PC-3 (cell line): ENCODE data around the gene FARS2. TPM values are rescaled to one million over a fixed set of nuclear protein-coding genes. Genes with fewer than 3 reads are reported as not detected.

ENCODE experiments used
- ATAC-seq: fragments of 200-7000 bp; cut with Tn5 transposase; 2 replicates; pipeline ENCODE4 v1.9.1; 2020; ENCODE audit warnings: mild to moderate bottlenecking, moderate library complexity
- BruUV-seq: library from RNA; stranded (reverse); fragments of 400-500 nt; replicated peaks from 2 replicates; lab custom pipeline; 2021; lab: Mats Ljungman, UMichigan
- CTCF ChIA-PET: fragments of 300-600 bp; sonication (Branson Sonifier 250); formaldehyde crosslinking; loops from one replicate; lab custom pipeline; 2022; ENCODE audit warnings: antibody characterized with exemption; lab: Charles Lee
- POLR2A ChIA-PET: fragments of 300-600 bp; sonication (Branson Sonifier 250); formaldehyde crosslinking; loops from one replicate; lab custom pipeline; 2022; ENCODE audit warnings: antibody characterized with exemption; ENCODE audit not compliant: unreplicated experiment; lab: Charles Lee
- DNase-seq: peaks from one replicate; pipeline ENCODE4 v3.0.0-alpha.2; 2015
- H2AFZ ChIP-seq: fragments of 300-600 bp; sonication (generic); 2 replicates; pipeline ENCODE4 v1.6.0; 2016; ENCODE audit warnings: antibody characterized with exemption, low read length
- H3F3A ChIP-seq: fragments of 300-600 bp; sonication (generic); one replicate; pipeline ENCODE4 v1.6.0; 2017; ENCODE audit warnings: antibody characterized with exemption, low read length, control low read depth, mild to moderate bottlenecking; ENCODE audit not compliant: unreplicated experiment
- H3K27ac ChIP-seq: fragments of 300-600 bp; sonication (generic); 2 replicates; pipeline ENCODE4 v1.5.1; 2016; ENCODE audit warnings: mild to moderate bottlenecking, low read length
- H3K27me3 ChIP-seq: fragments of 300-600 bp; sonication (generic); 2 replicates; pipeline ENCODE4 v1.6.1; 2016; ENCODE audit warnings: low read length, mixed read lengths
- H3K36me3 ChIP-seq: fragments of 300-600 bp; sonication (generic); 2 replicates; pipeline ENCODE4 v1.6.1; 2016; ENCODE audit warnings: low read depth, mixed run types, low read length, mixed read lengths
- H3K4me1 ChIP-seq: fragments of 300-600 bp; sonication (generic); 2 replicates; pipeline ENCODE4 v1.5.1; 2016; ENCODE audit warnings: low read length; ENCODE audit not compliant: insufficient read depth
- H3K4me2 ChIP-seq: fragments of 300-600 bp; sonication (generic); 2 replicates; pipeline ENCODE4 v1.6.0; 2016; ENCODE audit warnings: low read length
- H3K4me3 ChIP-seq: fragments of 300-600 bp; sonication (generic); 2 replicates; pipeline ENCODE4 v1.5.1; 2016; ENCODE audit warnings: mild to moderate bottlenecking, low read length, mixed read lengths
- H3K79me2 ChIP-seq: fragments of 300-600 bp; sonication (generic); 2 replicates; pipeline ENCODE4 v1.6.1; 2017; ENCODE audit warnings: low read length, mixed read lengths
- H3K9ac ChIP-seq: fragments of 300-600 bp; sonication (generic); 2 replicates; pipeline ENCODE4 v1.6.0; 2016; ENCODE audit warnings: mild to moderate bottlenecking, low read length
- H3K9me2 ChIP-seq: fragments of 300-600 bp; sonication (generic); replicated peaks from 2 replicates; pipeline ENCODE4 v1.6.1; 2016; ENCODE audit warnings: mixed run types, low read length, mixed read lengths
- H3K9me3 ChIP-seq: fragments of 300-600 bp; sonication (generic); 2 replicates; pipeline ENCODE4 v1.6.1; 2016; ENCODE audit warnings: low read length, mixed read lengths
- H4K20me1 ChIP-seq: fragments of 300-600 bp; sonication (generic); 2 replicates; pipeline ENCODE4 v1.6.1; 2016; ENCODE audit warnings: low read length, mixed read lengths
- CTCF ChIP-seq: fragments of 300-600 bp; sonication (generic); conservative IDR thresholded peaks from 2 replicates; pipeline ENCODE4 v1.5.1; 2017; ENCODE audit warnings: antibody characterized with exemption, low read depth, mild to moderate bottlenecking, low read length
- EZH2 ChIP-seq: fragments of 300-600 bp; sonication (generic); IDR thresholded peaks from one replicate; pipeline ENCODE4 v1.6.1; 2017; ENCODE audit warnings: antibody characterized with exemption, mild to moderate bottlenecking, low read length; ENCODE audit not compliant: unreplicated experiment
- EZH2phosphoT487 ChIP-seq: fragments of 300-600 bp; sonication (generic); IDR thresholded peaks from 2 replicates; pipeline ENCODE4 v1.6.1; 2018; ENCODE audit warnings: mild to moderate bottlenecking, antibody characterized with exemption, low read length, borderline replicate concordance
- intact Hi-C: fragments of 100-400 bp; cut with micrococcal nuclease; formaldehyde crosslinking; loops from 2 replicates; pipeline ENCODE4 v1.9.0; 2023
- total RNA-seq: library from RNA; depleted of rRNA; stranded (reverse); fragments of >200 nt; gene quantifications from 2 replicates; pipeline ENCODE4 v1.2.3, GENCODE V29; 2014

The FARS2 gene
- total RNA-seq, 1 experiment from 2014 or later: 23.0 TPM

GRCh38 chr6:5736016-5736738 lies 474.9 kb downstream of the FARS2 start:
- H3K9me3 ChIP-seq: no peaks in the 10 kb centered on the region
- ChIA-PET CTCF (no interaction called here), POLR2A (interaction anchor here (0.6 kb wide), 1 partner anchor 212 kb away, joined by 4 read pairs; no protein-coding TSS in a partner anchor)

GRCh38 chr6:5737460-5737859 lies 476.1 kb downstream of the FARS2 start:
- CTCF ChIA-PET: no interaction called here

More at GRCh38 chr6:5736016-5736738, 474.9 kb downstream of the FARS2 start:
- Histone ChIP-seq H3K79me2 (no peaks in the 10 kb centered on the region), H3K27me3 (no peaks in the 10 kb centered on the region), H3K4me1 (no peaks in the 10 kb centered on the region), H4K20me1 (no peaks in the 10 kb centered on the region), H3K36me3 (no peaks in the 10 kb centered on the region), H3K9me2 (no peaks in the 10 kb centered on the region), H3K4me3 (no peak overlapping the region), H3K27ac (no peak overlapping the region), H2AFZ (no peak overlapping the region), H3K4me2 (no peak overlapping the region), H3K9ac (no peak overlapping the region), H3F3A (no peaks in the 10 kb centered on the region)
- DNase-seq (no peak), ATAC-seq (no peak)
- TF ChIP-seq CTCF (no peak), EZH2phosphoT487 (no peak), EZH2 (no peak)
- no TSS peak for BruUV-seq
- intact Hi-C loops: no loop called here

More at GRCh38 chr6:5737460-5737859, 476.1 kb downstream of the FARS2 start:
- Histone ChIP-seq H4K20me1 (no peaks in the 10 kb centered on the region), H3K36me3 (no peaks in the 10 kb centered on the region), H3F3A (no peaks in the 10 kb centered on the region), H3K79me2 (no peaks in the 10 kb centered on the region), H2AFZ (no peak overlapping the region), H3K27me3 (no peaks in the 10 kb centered on the region), H3K4me1 (no peaks in the 10 kb centered on the region), H3K27ac (no peak overlapping the region), H3K9me2 (no peaks in the 10 kb centered on the region), H3K4me3 (no peak overlapping the region), H3K4me2 (no peak overlapping the region), H3K9me3 (no peaks in the 10 kb centered on the region), H3K9ac (no peak overlapping the region)
- TF ChIP-seq EZH2: no peak
- no peak for TF ChIP-seq EZH2phosphoT487
- TF ChIP-seq CTCF: no peak
- no TSS peak for BruUV-seq
- POLR2A ChIA-PET: no interaction called here
- intact Hi-C loops: no loop called here
- ATAC-seq (no peak), DNase-seq (no peak)
